C4-2B (cell line): Measurements from ENCODE around the gene ZNF692.

Experiments used
- ZFX ChIP-seq: fragments of 450-650 bp; IDR thresholded peaks from 2 replicates; pipeline ENCODE4 v1.6.1; 2017
- TF ChIP-seq, protein P1 (sequence below): fragments of 450-650 bp; conservative IDR thresholded peaks from 2 replicates; pipeline ENCODE4 v1.5.1; 2017; ENCODE audit warnings: mild to moderate bottlenecking

GRCh38 chr1:248828845-248829244 is 30.0 kb downstream of the ZNF692 start:
- TF ChIP-seq, protein P1, sequence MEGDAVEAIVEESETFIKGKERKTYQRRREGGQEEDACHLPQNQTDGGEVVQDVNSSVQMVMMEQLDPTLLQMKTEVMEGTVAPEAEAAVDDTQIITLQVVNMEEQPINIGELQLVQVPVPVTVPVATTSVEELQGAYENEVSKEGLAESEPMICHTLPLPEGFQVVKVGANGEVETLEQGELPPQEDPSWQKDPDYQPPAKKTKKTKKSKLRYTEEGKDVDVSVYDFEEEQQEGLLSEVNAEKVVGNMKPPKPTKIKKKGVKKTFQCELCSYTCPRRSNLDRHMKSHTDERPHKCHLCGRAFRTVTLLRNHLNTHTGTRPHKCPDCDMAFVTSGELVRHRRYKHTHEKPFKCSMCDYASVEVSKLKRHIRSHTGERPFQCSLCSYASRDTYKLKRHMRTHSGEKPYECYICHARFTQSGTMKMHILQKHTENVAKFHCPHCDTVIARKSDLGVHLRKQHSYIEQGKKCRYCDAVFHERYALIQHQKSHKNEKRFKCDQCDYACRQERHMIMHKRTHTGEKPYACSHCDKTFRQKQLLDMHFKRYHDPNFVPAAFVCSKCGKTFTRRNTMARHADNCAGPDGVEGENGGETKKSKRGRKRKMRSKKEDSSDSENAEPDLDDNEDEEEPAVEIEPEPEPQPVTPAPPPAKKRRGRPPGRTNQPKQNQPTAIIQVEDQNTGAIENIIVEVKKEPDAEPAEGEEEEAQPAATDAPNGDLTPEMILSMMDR, result no peak
- no peak for TF ChIP-seq ZFX
